ENCODE results near the gene CHD1.

GRCh38 chr5:98902733-98903132 is 26.1 kb downstream of the CHD1 start:
- TF ChIP-seq NFRKB (IDR thresholded peaks at IDR 0.05) (no peak), SUZ12 (IDR thresholded peaks at IDR 0.05) (no peak), SP1 (IDR thresholded peaks at IDR 0.05) (no peak), FOXK2 (IDR thresholded peaks at IDR 0.05) (no peak), ELF4 (IDR thresholded peaks at IDR 0.05) (no peak), FOXM1 (IDR thresholded peaks at IDR 0.05; ENCODE audit: borderline replicate concordance) (no peak), LEF1 (IDR thresholded peaks at IDR 0.05; ENCODE audit: borderline replicate concordance) (no peak), TARDBP (IDR thresholded peaks at IDR 0.05) (no peak), L3MBTL2 (conservative IDR thresholded peaks at IDR 0.05) (no peak), HDGF (IDR thresholded peaks at IDR 0.05; ENCODE audit: borderline replicate concordance) (no peak), ARNT (IDR thresholded peaks at IDR 0.05) (no peak), FOXA1 (IDR thresholded peaks at IDR 0.05) (no peak)

Measured in HEK293T (cell line).